NCI-H526 treated with DMSO at 0.1 percent for 48 hours (cell line): Measurements from ENCODE around the gene VAMP4.
"Not testable (repeated sequence)": the region's sequence is repeated elsewhere in the genome, so short reads cannot be mapped to it uniquely, and the experiment has no call there.

Source experiments
- DNase-seq: peaks from one replicate; lab custom pipeline; 2025; lab: John Stamatoyannopoulos, UW

The VAMP4 gene

DNA sequence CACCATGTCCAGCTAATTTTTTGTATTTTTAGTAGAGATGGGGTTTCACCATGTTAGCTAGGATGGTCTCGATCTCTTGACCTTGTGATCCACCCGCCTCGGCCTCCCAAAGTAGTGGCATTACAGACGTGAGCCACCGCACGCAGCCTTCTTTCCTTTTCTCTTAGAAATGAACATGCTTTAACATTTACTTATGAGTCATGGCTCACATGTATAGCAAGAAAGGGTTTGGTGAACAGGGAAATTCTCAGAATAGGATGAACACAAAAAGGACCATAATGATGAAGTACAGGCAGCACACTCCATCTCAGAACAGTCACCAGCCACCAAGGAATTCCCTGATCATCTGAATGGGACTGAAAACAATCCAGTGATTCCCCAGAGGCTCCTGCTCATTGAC, 9.4 kb upstream of the VAMP4 start:
- no peak for DNase-seq

DNA sequence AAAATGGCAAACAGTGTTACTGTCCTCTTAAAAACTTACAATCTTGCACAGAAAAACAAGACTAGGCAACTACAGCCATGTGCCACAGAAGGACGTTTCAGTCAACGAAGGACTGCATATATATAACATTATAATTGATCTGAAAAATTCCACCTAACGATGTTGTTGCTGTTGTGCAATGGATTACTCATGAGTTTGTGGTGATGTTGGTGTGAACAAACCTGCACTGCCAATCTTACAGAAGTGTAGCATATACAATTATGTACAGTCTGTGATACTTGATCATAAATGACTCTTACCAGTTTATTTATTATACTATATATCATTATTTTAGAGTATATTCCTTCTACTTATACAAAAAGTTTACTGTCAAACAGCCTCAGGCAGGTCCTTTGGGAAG, 6.8 kb upstream of the VAMP4 start:
- DNase-seq = no peak

DNA sequence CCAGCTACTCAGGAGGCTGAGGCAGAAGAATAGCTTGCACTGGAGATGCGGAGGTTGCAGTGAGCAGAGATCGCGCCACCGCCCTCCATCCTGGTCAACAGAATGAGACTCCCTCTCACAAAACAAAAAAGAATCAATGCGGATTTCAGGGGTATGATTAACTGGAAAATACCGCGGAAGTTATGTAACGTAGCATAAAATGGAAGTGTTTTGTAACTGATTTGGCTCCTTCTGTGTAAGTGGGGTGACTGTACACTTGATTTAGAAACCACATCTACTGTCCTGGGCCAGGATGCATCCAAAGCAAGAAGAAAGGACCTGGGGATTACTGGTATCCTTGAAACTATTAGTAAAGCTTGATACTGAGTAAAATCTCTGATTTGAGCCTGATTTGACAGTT, 3.1 kb upstream of the VAMP4 start:
- no peak for DNase-seq

DNA sequence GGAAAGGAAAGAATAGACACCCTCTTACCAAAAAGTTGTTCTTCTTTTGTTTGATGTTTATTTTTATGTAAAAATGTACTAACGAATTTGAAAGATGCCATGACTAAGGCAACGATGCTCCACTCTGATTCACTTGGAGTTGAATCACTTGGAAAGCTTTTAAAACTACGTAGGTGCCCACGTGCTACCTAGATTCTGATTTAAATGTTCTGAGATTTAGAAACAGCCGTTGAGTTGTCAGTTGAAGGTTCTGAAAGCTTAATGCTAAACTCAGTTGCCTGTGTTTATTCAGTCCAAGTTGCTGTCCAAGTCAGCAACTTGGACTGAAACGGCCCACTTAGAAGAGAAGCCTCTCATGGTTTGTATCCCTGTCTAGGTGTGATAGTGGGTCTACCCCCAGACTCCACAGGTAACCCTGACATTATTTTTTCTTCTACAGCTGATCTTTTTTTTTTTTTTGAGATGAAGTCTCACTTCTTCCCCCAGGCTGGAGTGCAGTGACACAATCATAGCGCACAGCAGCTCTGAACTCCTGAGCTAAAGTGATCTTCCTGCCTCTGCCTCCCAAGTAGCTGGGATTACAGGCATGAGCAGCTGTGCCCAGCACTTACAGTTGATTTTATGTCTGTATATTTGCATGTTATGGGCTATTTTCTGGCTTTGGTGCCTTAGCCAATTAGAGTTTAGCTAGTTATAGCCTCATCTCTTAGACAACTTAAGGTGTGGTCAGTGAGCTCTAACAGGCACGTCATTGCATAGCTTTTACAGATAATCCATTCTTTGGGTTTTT, 1.4 kb upstream of the VAMP4 start:
- DNase-seq = peak; percentile 98

DNA sequence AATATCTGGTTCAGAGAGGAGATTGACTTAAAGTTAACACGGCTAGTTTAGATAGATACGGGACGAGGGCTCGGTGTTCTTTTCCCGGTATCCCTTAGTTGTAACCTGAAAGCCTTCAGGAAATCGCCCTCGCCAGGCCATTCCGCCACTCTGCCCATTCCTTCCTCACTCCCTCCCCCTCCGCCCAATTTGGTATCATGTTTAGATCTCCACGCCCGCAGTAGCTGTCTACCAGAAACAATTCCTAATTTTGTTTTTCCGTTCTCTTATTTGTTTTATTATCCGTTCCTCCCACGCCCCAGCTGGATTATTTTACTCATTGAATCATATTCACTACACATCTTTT, 685 bp upstream of the VAMP4 start:
- no peak for DNase-seq

DNA sequence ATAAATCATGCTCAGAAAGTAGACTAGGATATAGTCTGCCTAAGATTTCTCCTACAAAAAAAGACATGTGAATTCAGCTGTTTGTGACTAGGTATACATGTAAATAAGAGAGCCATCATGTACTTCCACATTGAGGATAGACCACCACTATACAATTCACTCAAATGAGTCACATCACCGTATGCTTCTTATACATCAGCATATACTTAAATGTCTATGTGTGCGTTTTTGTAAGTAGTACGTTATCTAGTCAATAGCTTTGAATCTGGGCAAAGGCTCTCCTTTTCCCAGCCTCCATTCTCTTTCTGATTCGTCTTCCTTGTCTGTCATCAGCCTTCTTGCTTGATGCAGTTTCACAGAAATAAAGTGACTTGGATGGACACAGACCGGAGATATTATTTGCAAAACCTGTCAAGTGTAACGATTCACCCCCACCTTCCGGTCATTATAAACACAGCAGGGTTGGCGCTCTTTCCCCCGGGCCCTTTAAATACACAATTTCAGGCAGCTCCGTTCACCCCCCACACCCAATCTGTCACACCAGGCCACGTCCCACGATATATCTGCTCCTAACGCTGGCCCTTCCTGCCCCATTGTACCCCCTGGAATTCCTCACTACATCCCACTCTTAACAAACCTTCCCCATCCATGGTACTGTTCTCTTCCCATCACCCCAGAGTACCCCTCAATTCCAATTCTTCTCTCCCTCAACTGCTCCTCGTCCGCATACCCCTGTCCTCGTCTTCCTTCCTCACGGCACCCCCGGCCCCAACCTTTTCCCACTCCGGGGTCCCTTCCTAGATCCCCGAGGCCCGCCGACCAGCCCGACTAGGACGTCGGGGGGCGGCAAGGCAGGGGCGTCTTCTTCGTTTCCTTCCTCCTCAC, 636 bp downstream of the VAMP4 start:
- peak; percentile 71 for DNase-seq

DNA sequence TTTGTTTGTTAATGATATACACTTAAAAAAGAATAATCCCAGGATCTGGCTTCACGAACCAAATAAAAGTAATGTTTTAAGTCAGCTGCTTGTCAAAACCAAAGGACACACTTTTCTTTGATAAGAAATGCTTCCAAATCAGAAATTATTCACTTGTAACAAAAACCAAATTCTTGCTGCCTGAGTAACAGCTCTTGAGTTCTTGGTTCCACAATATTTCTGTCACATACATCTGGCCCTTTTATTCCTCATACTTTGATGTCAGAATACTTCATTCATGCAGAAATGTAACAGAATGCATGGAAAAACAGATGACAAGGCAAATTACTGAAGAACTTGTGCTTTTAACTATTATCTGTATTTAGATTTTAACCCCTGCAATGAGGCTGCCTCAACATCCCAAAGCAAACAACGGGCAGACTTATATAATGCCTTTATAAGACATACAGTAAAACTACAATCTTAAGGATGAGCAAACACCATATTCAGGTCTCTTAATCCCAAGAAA, 1.5 kb downstream of the VAMP4 start:
- DNase-seq = no peak

DNA sequence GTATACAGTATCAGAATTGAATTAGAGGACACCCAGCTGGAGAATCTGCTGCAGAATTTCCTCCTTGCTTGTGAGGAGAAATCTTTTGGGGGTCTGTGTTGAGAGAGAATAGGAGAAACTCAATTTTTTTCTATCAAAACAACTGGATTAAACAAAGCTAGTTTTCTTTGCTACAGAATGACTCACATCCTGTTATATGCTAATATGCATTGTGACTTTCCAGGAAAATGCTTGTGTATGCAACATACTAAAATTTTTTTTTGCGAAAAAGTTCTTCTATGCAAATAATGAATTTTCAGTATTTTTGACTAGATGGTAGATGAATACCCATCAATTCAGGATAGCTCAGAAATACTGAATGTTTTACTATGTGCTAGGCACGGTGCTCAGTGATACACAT, 2.2 kb downstream of the VAMP4 start:
- no peak for DNase-seq

DNA sequence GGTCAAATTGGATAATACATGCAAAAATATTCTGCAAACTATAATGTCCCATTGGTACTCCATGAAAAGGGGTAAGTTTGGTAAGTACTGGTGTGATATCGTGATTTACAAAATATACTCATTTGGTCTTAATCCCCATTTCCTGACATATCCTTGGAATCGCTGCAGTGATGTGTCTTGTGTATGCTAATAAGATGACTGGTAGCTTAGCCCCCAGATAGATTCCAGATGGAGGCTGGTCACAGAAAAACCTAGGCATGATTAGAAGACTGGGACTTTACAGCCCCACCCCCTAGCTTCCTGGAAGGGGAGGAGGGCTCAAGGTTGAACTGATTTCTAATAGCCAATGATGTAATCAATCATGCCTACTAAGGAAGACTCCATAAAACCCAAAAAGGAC, 3.0 kb downstream of the VAMP4 start:
- no peak for DNase-seq

DNA sequence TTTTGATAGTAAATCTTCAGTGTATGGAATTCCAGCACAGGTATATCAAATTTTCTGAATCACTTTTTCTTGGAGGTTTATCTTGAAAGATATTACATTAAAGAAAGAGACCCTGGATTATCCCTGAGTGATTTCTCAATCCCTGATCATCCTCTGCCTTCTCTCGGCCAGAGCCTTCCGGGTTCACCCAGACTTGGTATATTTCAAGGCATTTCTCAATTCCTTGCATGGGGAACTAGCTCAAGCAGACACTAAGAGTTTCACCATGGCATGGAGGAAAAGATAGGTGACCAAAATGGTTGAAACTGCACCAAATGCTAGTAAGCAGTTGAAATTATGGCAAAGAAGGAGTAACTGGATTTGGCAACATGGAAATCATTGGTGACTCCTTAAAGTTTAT, 5.7 kb downstream of the VAMP4 start:
- DNase-seq = no peak

DNA sequence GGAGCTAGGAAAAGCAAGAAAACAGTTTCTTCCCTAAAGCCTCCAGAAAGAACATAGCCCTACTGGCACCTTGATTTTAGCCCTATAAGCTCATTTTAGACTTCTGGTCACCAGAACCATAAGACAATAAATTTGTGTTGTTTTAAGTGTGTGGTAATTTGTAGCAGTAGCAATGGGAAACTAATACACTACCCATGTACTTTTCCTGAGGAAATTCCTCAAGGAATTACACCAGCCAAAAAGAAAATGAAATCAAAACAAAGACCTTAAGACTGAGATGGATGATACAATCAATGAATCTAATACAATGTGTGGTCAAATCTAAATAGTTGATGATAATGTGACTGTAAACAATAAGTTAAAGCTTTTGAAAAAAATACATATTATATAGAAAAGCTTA, 11.8 kb downstream of the VAMP4 start:
- no peak for DNase-seq

DNA sequence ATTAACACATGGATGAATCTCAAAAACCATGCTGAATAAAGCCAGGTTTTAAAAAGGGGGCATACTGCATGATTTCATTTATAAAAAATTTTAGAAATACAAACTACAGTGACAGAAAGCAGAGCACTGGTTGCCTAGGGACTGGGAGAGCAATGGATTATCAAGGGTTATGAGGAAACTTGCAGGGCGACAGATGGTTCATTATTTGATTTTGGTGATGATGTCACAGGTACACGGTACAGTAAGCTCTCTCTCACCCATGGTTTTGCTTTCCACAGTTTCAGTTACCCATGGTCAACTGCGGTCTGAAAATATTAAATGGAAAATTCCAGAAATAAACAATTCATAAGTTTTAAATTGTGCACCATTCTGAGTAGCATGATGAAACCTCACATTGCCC, 14.1 kb downstream of the VAMP4 start:
- DNase-seq = no peak

DNA sequence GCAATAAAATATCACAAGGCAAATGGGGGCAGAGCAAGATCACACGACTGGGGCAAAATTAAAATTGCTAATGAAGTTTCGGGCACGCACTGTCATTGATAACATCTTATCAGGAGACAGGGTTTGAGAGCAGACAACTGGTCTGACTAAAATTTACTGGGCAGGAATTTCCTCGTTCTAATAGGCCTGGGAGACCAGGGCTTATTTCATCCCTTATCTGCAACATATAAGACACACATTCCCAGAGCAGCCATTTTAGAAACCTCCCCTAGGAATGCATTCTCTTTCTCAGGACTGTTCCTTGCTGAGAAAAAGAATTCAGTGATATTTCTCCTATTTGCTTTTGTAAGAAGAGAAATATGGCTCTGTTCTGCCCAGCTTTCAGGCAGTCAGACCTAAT, 18.7 kb downstream of the VAMP4 start:
- DNase-seq = not testable (repeated sequence)

DNA sequence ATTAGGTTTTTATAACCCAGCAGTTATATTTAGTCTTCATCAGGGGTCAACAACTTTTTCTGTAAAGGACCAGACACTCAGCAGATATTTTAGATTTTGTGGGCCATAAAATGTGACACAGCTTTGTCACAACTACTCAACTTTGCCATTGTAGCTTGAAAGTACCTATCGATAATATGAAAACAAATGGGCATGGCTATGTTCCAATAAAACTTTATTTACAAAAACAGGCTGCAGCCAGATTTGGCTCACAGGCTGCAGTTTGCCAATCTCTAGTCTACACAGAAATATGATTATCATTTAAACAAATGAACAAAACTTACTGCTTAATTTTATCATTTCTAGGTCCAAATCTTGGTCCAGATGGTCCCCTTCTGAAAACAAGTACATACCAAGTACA, 23.0 kb downstream of the VAMP4 start:
- DNase-seq = no peak

DNA sequence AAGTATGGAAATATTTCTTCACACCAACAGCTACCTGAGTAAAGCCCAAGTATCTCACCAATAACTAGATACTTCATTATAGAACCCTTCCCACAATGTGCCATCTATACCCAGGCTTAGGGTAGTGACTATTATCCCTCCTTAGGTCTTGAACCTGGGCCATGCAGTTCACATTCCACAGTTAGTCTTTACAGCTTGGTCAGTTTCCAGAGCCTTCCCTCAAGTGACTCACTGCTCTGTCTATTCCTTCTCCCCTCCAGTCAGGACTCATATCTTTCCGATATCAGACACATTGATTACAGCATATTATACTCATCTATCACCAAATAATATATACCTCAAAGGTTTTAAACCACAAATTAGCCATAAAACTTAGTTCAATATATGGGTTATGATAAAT, 23.6 kb downstream of the VAMP4 start:
- DNase-seq = no peak

DNA sequence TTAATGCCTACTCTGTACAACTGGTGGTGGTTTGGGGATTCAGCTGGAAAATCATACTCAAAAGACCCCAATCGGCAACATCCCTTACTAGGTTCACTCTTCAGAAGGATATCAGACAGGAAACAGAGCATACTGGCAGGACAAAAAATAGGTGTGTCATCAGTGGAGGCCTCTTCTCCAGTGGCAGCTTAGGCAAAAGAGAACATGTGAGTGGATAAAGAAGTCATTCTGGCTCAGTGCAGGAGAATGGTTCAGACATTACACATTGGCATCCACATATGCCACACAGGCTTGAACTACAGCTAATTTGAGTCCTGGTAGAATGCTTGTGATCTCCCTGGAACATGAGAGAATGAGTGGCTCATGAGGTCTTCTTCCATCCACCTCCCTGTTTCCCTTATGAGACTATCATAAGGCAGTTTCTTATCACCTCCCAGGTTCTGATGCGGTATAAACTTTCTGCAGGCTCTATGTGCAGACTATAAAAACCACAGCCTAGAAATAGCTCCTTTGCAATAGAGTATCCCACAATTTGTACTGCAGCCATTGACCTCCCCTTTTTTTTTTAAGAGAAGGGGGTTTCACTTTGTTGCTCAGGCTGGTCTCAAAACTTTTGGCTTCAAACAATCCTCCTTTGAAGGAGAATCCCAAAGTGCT, 24.7 kb downstream of the VAMP4 start:
- DNase-seq = no peak

DNA sequence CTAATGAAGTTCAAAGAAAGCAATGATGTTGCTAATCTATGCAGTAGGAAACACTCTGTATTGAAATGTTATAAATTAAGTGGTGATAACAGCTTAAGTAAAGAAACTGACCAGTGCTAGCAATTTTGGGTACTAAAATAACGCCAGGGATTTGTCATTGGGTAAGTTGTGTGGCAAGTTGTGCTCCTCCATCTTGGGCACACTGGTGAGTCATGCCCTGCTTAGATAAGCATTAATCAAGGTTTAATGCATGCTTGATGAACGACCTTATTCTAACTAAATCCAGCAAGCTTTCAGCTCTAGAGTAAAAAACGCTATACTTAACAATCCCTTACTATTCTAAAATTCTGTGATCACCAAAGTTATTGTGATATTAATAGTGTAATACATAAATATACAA, 25.2 kb downstream of the VAMP4 start:
- DNase-seq = no peak

DNA sequence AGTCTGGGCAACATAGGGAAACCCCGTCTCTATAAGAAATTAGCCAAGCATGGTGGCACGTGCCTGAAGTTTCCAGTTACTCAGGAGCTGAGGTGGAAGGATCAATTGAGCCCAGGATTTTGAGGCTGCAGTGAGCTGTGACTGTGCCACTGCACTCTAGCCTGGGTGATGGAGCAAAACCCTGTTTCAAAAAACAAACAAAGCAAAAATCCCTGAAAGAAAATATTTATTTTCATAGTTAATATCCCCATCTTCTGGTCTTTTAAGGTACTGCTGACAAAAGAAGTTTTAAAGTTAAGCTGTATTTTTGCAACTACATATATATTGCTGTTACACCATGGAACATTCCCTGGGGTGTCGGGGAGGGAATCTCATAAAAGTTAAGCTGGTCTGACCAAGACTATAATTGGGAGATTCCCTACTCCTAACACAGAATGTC, 26.0 kb downstream of the VAMP4 start:
- no peak for DNase-seq

DNA sequence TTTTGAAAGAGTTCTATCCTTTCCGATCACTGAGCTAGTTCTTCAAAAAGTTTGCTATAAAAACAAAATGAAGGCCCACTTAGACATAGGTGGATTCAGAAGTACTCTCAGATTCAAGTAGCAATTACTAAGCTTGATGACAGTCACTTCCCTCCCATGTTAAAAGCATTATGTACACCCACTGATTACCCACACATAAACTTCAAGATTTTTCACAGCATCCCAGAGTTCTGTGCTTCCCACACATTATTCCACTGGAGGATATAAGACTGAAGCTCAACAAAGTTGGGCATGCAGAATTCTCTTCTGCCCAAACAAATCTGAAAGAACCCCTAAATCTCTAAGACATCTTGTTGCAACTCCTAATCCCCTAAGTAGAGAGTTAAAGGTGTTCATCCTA, 29.5 kb downstream of the VAMP4 start:
- no peak for DNase-seq

DNA sequence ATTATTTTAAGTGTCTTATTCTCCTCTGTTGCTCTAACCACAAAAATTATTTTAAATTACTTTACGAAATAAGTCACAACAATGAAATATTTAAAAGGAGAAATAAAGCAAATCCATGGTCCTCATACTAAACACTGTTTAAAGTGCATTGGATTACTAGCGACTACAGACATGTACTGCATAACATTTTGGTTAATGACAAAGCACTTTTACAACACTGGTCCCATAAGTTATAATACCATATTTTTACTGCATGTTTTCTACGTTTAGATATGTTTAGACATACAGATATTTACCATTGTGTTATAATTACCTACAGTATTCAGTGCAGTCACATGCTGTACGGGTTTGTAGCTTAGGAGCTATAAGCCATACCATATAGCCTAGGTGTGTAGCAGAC, 30.2 kb downstream of the VAMP4 start:
- DNase-seq = no peak

DNA sequence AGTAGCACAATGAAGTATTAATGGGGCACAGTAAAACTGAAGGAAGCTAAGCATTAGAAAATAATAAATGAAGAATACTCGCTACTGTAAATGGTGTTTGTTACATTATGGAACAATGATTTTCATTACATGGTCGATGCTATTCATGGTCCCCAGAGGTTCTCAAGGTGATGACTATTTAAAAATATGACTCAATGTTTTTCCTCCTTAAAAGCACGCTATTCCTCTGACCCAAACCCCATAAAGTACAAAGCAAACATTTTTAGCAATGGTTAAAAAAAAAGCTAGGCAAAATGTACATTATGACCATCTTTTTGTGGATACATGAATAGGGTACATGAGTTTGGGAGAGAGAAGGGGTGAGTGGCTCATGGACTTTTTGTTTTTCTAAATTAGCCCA, 34.3 kb downstream of the VAMP4 start:
- no peak for DNase-seq

DNA sequence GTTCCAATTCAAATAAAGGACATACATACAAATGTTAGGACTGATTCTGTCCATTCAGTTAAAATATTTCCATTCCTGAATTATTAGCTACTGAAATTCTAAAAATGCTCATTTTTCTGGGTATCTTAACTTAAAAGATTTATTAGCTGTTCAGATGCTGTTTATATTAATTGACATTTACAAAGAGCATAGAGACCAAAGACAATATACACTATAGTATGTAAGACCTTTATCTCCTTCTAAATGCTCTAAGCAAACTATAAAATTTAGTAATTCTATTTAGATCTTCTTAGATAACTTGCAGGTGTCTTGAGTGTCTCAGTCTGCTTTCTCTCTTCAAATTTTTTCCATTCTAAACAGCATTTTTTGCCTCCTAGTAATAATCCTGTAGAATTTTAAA, 39.3 kb downstream of the VAMP4 start:
- DNase-seq = no peak

DNA sequence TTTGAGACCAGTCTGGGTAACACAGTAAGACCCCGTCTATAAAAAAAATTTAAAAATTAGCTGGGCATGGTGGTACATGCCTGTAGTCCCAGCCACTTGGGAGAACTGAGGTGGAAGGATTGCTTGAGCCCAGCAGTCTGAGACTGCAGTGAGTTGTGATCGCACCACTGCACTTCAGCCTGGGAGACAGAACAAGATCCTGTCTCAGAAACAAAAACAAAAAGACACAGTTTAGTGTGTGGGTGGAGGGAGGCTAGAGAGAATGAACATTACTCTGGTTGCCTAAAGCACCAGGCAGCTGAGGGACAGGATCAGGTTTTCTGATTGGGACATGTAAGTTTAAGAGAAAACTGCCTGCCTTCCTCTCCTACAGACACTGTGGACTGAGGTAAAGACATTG, 42.3 kb downstream of the VAMP4 start:
- DNase-seq = no peak
